ENCODE results near the gene EMC9.

- TF ChIP-seq BHLHE40 (IDR thresholded peaks at IDR 0.05; ENCODE audit: borderline replicate concordance) (no peak), LEF1 (IDR thresholded peaks at IDR 0.05; ENCODE audit: borderline replicate concordance) (no peak), ZNF384 (IDR thresholded peaks at IDR 0.05) (no peak), FOXM1 (IDR thresholded peaks at IDR 0.05; ENCODE audit: borderline replicate concordance) (no peak), SP1 (IDR thresholded peaks at IDR 0.05) (no peak), FOXK2 (IDR thresholded peaks at IDR 0.05) (no peak), L3MBTL2 (conservative IDR thresholded peaks at IDR 0.05) (no peak)
Measured at GRCh38 chr14:24117179-24117578, 24.2 kb downstream of the EMC9 start.

Data from HEK293T (cell line).